Activated naive CD8-positive, alpha-beta T cell treated with anti-CD3 and anti-CD28 coated beads, Interleukin-2, amount 10 ng/mL, durations not matched to agents 7 days and 5 days (primary cell): ENCODE data around the gene SMARCB1. TPM values are rescaled to one million over a fixed set of nuclear protein-coding genes. Genes with fewer than 3 reads are reported as not detected.

Source experiments
- ATAC-seq: fragments of 150-1000 bp; cut with Tn5 transposase; one replicate; pipeline ENCODE4 v1.10.0; 2021; ENCODE audit warnings: low read depth, moderate library complexity
- POLR2A ChIA-PET: fragments of 350-600 bp; sonication (Branson Sonifier 250); formaldehyde crosslinking; loops from one replicate; lab custom pipeline; 2021; ENCODE audit warnings: antibody characterized with exemption; lab: Charles Lee
- DNase-seq: peaks from one replicate; pipeline ENCODE4 v3.0.0; 2021
- H3K27ac Mint-ChIP-seq: one replicate; pipeline ENCODE4 v1.8.0; 2022; ENCODE audit warnings: mild to moderate bottlenecking, mixed read lengths
- H3K27me3 Mint-ChIP-seq: one replicate; pipeline ENCODE4 v1.8.0; 2022; ENCODE audit warnings: mild to moderate bottlenecking, moderate library complexity, mixed read lengths
- H3K36me3 Mint-ChIP-seq: one replicate; pipeline ENCODE4 v1.8.0; 2021; ENCODE audit warnings: mild to moderate bottlenecking, mixed read lengths
- H3K4me1 Mint-ChIP-seq: one replicate; pipeline ENCODE4 v1.8.0; 2021; ENCODE audit warnings: mixed read lengths
- H3K4me3 Mint-ChIP-seq: one replicate; pipeline ENCODE4 v1.8.0; 2022; ENCODE audit warnings: mild to moderate bottlenecking, moderate library complexity, mixed read lengths
- H3K9me3 Mint-ChIP-seq: one replicate; pipeline ENCODE4 v1.8.0; 2021; ENCODE audit warnings: mixed read lengths
- total RNA-seq, 2 experiments: library from RNA; stranded (reverse); gene quantifications; one replicate each; pipeline ENCODE4 v1.2.3, GENCODE V29; 2021

SMARCB1 gene
- total RNA-seq, 2 experiments from 2014 or later: 81.2 to 82.8 TPM

DNA sequence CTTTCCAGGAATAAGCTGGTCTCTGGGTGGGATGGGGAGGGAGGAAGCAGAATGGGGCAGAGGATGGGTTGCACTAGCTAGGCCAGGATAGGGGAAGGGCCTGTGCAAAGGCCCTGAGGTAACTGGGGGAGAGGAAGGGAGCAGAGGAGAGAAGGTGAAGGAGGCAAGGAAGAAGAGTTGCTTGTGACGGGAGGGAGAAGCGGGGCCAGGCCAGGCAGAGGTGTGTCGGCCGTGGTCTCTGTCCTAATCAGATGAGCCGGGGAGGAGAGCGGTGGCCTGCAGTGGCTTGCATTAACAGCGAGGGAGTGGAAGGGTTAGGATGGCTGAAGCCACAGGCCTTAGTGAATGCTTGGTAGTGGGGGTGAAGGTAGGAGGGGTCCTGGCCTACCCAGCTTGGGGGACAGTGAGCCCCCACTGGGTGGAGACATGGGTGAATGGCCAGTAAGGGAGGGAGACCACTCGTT is 58.0 kb downstream of the SMARCB1 start:
- POLR2A ChIA-PET: interaction anchor here (6.3 kb wide), 1 partner anchor 13 kb away, joined by 43 read pairs; the partner anchor contains the start of gene SLC2A11
- no peak for ATAC-seq
- DNase-seq: no peak
- no peak overlapping the region for H3K4me3 Mint-ChIP-seq
- H3K36me3 Mint-ChIP-seq: no peaks in the 10 kb centered on the region
- H3K9me3 Mint-ChIP-seq: no peaks in the 10 kb centered on the region
- peak overlapping the region; percentile 60 for H3K27ac Mint-ChIP-seq
- peaks cover 10% of the 10 kb centered on the region for H3K27me3 Mint-ChIP-seq
- peaks cover 11% of the 10 kb centered on the region for H3K4me1 Mint-ChIP-seq

GRCh38 chr22:23845265-23846080 is 58.7 kb downstream of the SMARCB1 start:
- Mint-ChIP-seq H3K4me3 (no peak overlapping the region), H3K27me3 (peaks cover 14% of the 10 kb centered on the region), H3K9me3 (no peaks in the 10 kb centered on the region), H3K27ac (peak overlapping the region; percentile 69), H3K36me3 (no peaks in the 10 kb centered on the region), H3K4me1 (peaks cover 11% of the 10 kb centered on the region)
- ATAC-seq: no peak
- POLR2A ChIA-PET: interaction anchor here (0.6 to 6.3 kb wide), 3 partner anchors 12 to 999 kb away, joined by 3 to 43 read pairs (median 3); partner anchors contain the start of gene SLC2A11
- no peak for DNase-seq

DNA sequence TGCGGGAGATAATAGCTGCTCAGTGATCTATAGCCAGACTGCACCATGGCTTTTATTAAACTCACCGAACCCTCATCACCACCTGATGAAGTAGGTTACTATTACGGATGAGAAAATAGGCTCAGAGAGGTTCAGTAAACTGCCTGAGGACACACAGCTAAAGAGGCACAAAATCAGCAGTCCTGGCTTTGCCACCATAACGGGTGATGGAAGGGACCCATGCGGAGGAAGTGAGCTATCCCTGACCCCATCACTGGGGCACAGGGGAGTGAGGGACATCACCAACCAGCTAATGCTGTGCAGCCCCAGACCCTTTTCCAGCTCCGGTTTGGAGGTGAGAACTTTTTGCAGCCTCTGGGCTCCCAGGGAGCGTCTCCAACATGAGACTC is 59.3 kb downstream of the SMARCB1 start:
- no peaks in the 10 kb centered on the region for H3K36me3 Mint-ChIP-seq
- H3K4me3 Mint-ChIP-seq: no peak overlapping the region
- ATAC-seq (no peak), DNase-seq (no peak)
- no peaks in the 10 kb centered on the region for H3K9me3 Mint-ChIP-seq
- H3K27me3 Mint-ChIP-seq: peaks cover 13% of the 10 kb centered on the region
- peaks cover 10% of the 10 kb centered on the region for H3K4me1 Mint-ChIP-seq
- POLR2A ChIA-PET: interaction anchor here (0.6 to 6.3 kb wide), 3 partner anchors 12 to 998 kb away, joined by 3 to 43 read pairs (median 3); partner anchors contain the start of gene SLC2A11
- no peak overlapping the region for H3K27ac Mint-ChIP-seq

- H3K9me3 Mint-ChIP-seq: no peaks in the 10 kb centered on the region
- POLR2A ChIA-PET: interaction anchor here (0.6 to 6.3 kb wide), 4 partner anchors 10 to 76 kb away, joined by 3 to 43 read pairs (median 5); partner anchors contain the start of gene SLC2A11
- no peak overlapping the region for H3K27ac Mint-ChIP-seq
- no peaks in the 10 kb centered on the region for H3K36me3 Mint-ChIP-seq
- peaks cover 10% of the 10 kb centered on the region for H3K4me1 Mint-ChIP-seq
- DNase-seq: no peak
- no peak overlapping the region for H3K4me3 Mint-ChIP-seq
- H3K27me3 Mint-ChIP-seq: peaks cover 14% of the 10 kb centered on the region
- no peak for ATAC-seq
Measured at GRCh38 chr22:23847310-23847920, 60.6 kb downstream of the SMARCB1 start.

GRCh38 chr22:23847991-23848864 is 61.5 kb downstream of the SMARCB1 start:
- Mint-ChIP-seq H3K27ac (no peak overlapping the region), H3K9me3 (no peaks in the 10 kb centered on the region), H3K27me3 (peaks cover 17% of the 10 kb centered on the region), H3K4me3 (no peak overlapping the region), H3K4me1 (peaks cover 10% of the 10 kb centered on the region), H3K36me3 (no peaks in the 10 kb centered on the region)
- no peak for ATAC-seq
- POLR2A ChIA-PET: interaction anchor here (1.3 to 6.3 kb wide), 2 partner anchors 10 to 77 kb away, joined by 4 to 43 read pairs; partner anchors contain the start of gene SLC2A11
- no peak for DNase-seq

- no peak overlapping the region for H3K27ac Mint-ChIP-seq
- no peaks in the 10 kb centered on the region for H3K9me3 Mint-ChIP-seq
- ATAC-seq (peak; percentile 96), DNase-seq (peak; percentile 96)
- peaks cover 17% of the 10 kb centered on the region for H3K27me3 Mint-ChIP-seq
- H3K36me3 Mint-ChIP-seq: no peaks in the 10 kb centered on the region
- H3K4me1 Mint-ChIP-seq: peaks cover 10% of the 10 kb centered on the region
- POLR2A ChIA-PET: interaction anchor here (0.6 to 6.3 kb wide), 4 partner anchors 9 to 91 kb away, joined by 3 to 43 read pairs (median 3); partner anchors contain the start of genes CHCHD10 and SLC2A11
- H3K4me3 Mint-ChIP-seq: peak overlapping the region; percentile 32
Measured at GRCh38 chr22:23849009-23850006, 62.5 kb downstream of the SMARCB1 start.

GRCh38 chr22:23850136-23850611 is 63.4 kb downstream of the SMARCB1 start:
- DNase-seq (no peak), ATAC-seq (no peak)
- no peaks in the 10 kb centered on the region for H3K9me3 Mint-ChIP-seq
- H3K4me1 Mint-ChIP-seq: peaks cover 7% of the 10 kb centered on the region
- no peaks in the 10 kb centered on the region for H3K36me3 Mint-ChIP-seq
- peaks cover 17% of the 10 kb centered on the region for H3K27me3 Mint-ChIP-seq
- POLR2A ChIA-PET: interaction anchor here (0.6 to 6.3 kb wide), 4 partner anchors 8 to 116 kb away, joined by 3 to 43 read pairs (median 4); partner anchors contain the start of genes CHCHD10 and SLC2A11
- H3K27ac Mint-ChIP-seq: no peak overlapping the region
- peak overlapping the region; percentile 40 for H3K4me3 Mint-ChIP-seq

- POLR2A ChIA-PET: interaction anchor here (0.6 to 3.5 kb wide), 23 partner anchors 10 to 300 kb away, joined by 3 to 43 read pairs (median 5); partner anchors contain the start of genes C22orf15, CABIN1, CHCHD10 and MIF
- peak overlapping the region; percentile 90 for H3K27ac Mint-ChIP-seq
- H3K4me3 Mint-ChIP-seq: peak overlapping the region; percentile 81
- H3K27me3 Mint-ChIP-seq: peaks cover 12% of the 10 kb centered on the region
- H3K36me3 Mint-ChIP-seq: no peaks in the 10 kb centered on the region
- peaks cover 12% of the 10 kb centered on the region for H3K4me1 Mint-ChIP-seq
- DNase-seq: peak; percentile 54
- no peaks in the 10 kb centered on the region for H3K9me3 Mint-ChIP-seq
- peak; percentile 46 for ATAC-seq
Measured at GRCh38 chr22:23856721-23857605, 70.2 kb downstream of the SMARCB1 start.

GRCh38 chr22:23857606-23858483 is 71.1 kb downstream of the SMARCB1 start, which contains the start of gene SLC2A11:
SLC2A11 (plus strand) TSS chr22:23857875; CDS start chr22:23858000, 125 bp downstream.
- Mint-ChIP-seq H3K27ac (peak within 1 kb of the TSS; percentile 90), H3K9me3 (no peaks in the 10 kb centered on the region), H3K4me1 (peaks cover 14% of the 10 kb centered on the region), H3K27me3 (peaks cover 7% of the 10 kb centered on the region), H3K36me3 (no peaks in the 10 kb centered on the region), H3K4me3 (peak within 1 kb of the TSS; percentile 81)
- DNase-seq (peak; percentile 93), ATAC-seq (peak; percentile 98)
- POLR2A ChIA-PET: interaction anchor here (0.6 to 3.5 kb wide), 28 partner anchors 11 to 945 kb away, joined by 3 to 43 read pairs (median 4); partner anchors contain the start of genes C22orf15, CABIN1, CHCHD10 and MIF

GRCh38 chr22:23858484-23858815 is 71.7 kb downstream of the SMARCB1 start:
- DNase-seq (no peak), ATAC-seq (no peak)
- Mint-ChIP-seq H3K4me1 (peaks cover 14% of the 10 kb centered on the region), H3K27ac (peak overlapping the region; percentile 90), H3K36me3 (no peaks in the 10 kb centered on the region), H3K9me3 (no peaks in the 10 kb centered on the region), H3K4me3 (peak overlapping the region; percentile 81), H3K27me3 (peaks cover 7% of the 10 kb centered on the region)
- POLR2A ChIA-PET: interaction anchor here (0.6 to 3.5 kb wide), 12 partner anchors 9 to 944 kb away, joined by 3 to 43 read pairs (median 4); partner anchors contain the start of gene MIF
